HCT116 (cell line): ENCODE results near the gene SLC5A12.
"Not testable (repeated sequence)": the region's sequence is repeated elsewhere in the genome, so short reads cannot be mapped to it uniquely, and the experiment has no call there.

ENCODE experiments used
- CBX3 ChIP-seq: IDR thresholded peaks from 2 replicates; pipeline ENCODE4 v1.6.1; 2012; ENCODE audit warnings: low read depth
- EZH2 ChIP-seq: fragments of 200-600 bp; sonication (generic); IDR thresholded peaks from 2 replicates; pipeline ENCODE4 v1.6.1; 2017; ENCODE audit warnings: antibody characterized with exemption, mixed run types
- POLR2A ChIP-seq: IDR thresholded peaks from 2 replicates; pipeline ENCODE4 v1.7.0; 2011; ENCODE audit warnings: borderline replicate concordance; ENCODE audit not compliant: insufficient read depth, insufficient read length; ENCODE audit errors: extremely low read depth
- POLR2AphosphoS5 ChIP-seq: IDR thresholded peaks from 2 replicates; pipeline ENCODE4 v1.6.1; 2011; ENCODE audit warnings: mild to moderate bottlenecking, low read depth, low read length, moderate library complexity
- RAD21 ChIP-seq: IDR thresholded peaks from 2 replicates; pipeline ENCODE4 v1.6.1; 2012; ENCODE audit warnings: low read depth, mild to moderate bottlenecking
- TCF7L2 ChIP-seq: IDR thresholded peaks from 2 replicates; pipeline ENCODE4 v1.7.0; 2011; ENCODE audit warnings: borderline replicate concordance, inconsistent platforms; ENCODE audit not compliant: insufficient read depth, insufficient read length; ENCODE audit errors: extremely low read depth
- TF ChIP-seq, protein P1 (sequence below), 3 experiments: fragments of 200-600 bp in 1 of 3; sonication (generic) in 1 of 3; IDR thresholded peaks in 2 of 3; conservative IDR thresholded peaks in 1 of 3; 2 replicates each; pipeline ENCODE4 v1.5.1; 2012 to 2017; ENCODE audit warnings: low read depth in 2 of 3, low read length in 2 of 3, antibody characterized with exemption in 1 of 3, borderline replicate concordance in 1 of 3, control low read depth in 1 of 3, mild to moderate bottlenecking in 1 of 3, mixed read lengths in 1 of 3, mixed run types in 1 of 3, moderate library complexity in 1 of 3; ENCODE audit not compliant: insufficient read depth in 1 of 3

DNA sequence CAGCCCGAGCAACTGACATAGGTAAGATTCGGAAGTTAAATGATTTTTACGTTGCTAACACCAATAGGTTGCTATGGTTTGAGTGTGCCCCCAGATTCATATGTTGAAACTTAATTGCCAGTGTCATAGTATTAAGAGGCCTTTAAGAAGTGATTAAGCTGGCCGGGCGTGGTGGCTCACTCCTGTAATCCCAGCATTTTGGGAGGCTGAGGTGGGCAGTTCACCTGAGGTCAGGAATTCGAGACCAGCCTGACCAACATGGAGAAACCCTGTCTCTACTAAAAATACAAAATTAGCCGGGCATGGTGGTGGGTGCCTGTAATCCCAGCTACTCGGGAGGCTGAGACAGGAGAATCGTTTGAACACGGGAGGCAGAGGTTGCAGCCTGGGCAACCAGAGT, 78.5 kb downstream of the SLC5A12 start:
- TF ChIP-seq, protein P1, sequence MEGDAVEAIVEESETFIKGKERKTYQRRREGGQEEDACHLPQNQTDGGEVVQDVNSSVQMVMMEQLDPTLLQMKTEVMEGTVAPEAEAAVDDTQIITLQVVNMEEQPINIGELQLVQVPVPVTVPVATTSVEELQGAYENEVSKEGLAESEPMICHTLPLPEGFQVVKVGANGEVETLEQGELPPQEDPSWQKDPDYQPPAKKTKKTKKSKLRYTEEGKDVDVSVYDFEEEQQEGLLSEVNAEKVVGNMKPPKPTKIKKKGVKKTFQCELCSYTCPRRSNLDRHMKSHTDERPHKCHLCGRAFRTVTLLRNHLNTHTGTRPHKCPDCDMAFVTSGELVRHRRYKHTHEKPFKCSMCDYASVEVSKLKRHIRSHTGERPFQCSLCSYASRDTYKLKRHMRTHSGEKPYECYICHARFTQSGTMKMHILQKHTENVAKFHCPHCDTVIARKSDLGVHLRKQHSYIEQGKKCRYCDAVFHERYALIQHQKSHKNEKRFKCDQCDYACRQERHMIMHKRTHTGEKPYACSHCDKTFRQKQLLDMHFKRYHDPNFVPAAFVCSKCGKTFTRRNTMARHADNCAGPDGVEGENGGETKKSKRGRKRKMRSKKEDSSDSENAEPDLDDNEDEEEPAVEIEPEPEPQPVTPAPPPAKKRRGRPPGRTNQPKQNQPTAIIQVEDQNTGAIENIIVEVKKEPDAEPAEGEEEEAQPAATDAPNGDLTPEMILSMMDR (IDR thresholded peaks at IDR 0.05 in 2 of 3, conservative IDR thresholded peaks at IDR 0.05 in 1 of 3; ENCODE audit: borderline replicate concordance in 1 of 3, insufficient read depth in 1 of 3, low read depth in 2 of 3, low read length in 2 of 3) = not testable (repeated sequence)
- not testable (repeated sequence) for TF ChIP-seq POLR2AphosphoS5, POLR2A, EZH2, CBX3, TCF7L2, RAD21
